GM18508 (cell line): ENCODE measurements around the gene ERICH4.

Experiments used
- ATAC-seq: cut with Tn5 transposase; IDR thresholded peaks from one replicate; pipeline ENCODE4 v1.9.1; 2021; ENCODE audit warnings: moderate number of reproducible peaks; ENCODE audit not compliant: insufficient read depth, unreplicated experiment

The ERICH4 gene

GRCh38 chr19:41413947-41414346 is 29.0 kb upstream of the ERICH4 start:
- ATAC-seq, result no peak

- no peak for ATAC-seq
Observed at GRCh38 chr19:41414461-41414860, 28.5 kb upstream of the ERICH4 start.

- no peak for ATAC-seq
Observed at GRCh38 chr19:41415154-41415571, 27.8 kb upstream of the ERICH4 start.

GRCh38 chr19:41416194-41416674 is 26.7 kb upstream of the ERICH4 start:
- ATAC-seq, result no peak

- ATAC-seq, result no peak
Observed at GRCh38 chr19:41420101-41420880, 22.7 kb upstream of the ERICH4 start.

GRCh38 chr19:41421314-41421713 is 21.6 kb upstream of the ERICH4 start:
- ATAC-seq, result no peak

GRCh38 chr19:41421973-41422372 is 21.0 kb upstream of the ERICH4 start:
- ATAC-seq, result no peak

- no peak for ATAC-seq
Observed at GRCh38 chr19:41422456-41422855, 20.5 kb upstream of the ERICH4 start.

GRCh38 chr19:41422955-41423354 is 20.0 kb upstream of the ERICH4 start:
- ATAC-seq, result no peak

GRCh38 chr19:41424335-41425173 is 18.4 kb upstream of the ERICH4 start:
- ATAC-seq, result no peak

GRCh38 chr19:41425174-41426115 is 17.5 kb upstream of the ERICH4 start:
- ATAC-seq, result no peak

GRCh38 chr19:41426116-41426841 is 16.7 kb upstream of the ERICH4 start:
- no peak for ATAC-seq

- ATAC-seq, result no peak
Observed at GRCh38 chr19:41426952-41427646, 15.9 kb upstream of the ERICH4 start, which contains the start of gene B3GNT8. TSS of gene B3GNT8 (minus strand) at chr19:41427374. CDS start at chr19:41426778, 596 bp downstream.

GRCh38 chr19:41427647-41428480 is 15.1 kb upstream of the ERICH4 start:
- ATAC-seq, result no peak

GRCh38 chr19:41428481-41428859 is 14.5 kb upstream of the ERICH4 start:
- no peak for ATAC-seq

- ATAC-seq, result no peak
Observed at GRCh38 chr19:41430922-41431321, 12.0 kb upstream of the ERICH4 start.

- no peak for ATAC-seq
Observed at GRCh38 chr19:41431426-41432386, 11.2 kb upstream of the ERICH4 start.
